HG02571 (cell line): ENCODE results near the gene MEF2A.
A peak's percentile ranks its signal among the peaks of the same experiment; 100 is the strongest.
"Not testable (repeated sequence)": the region's sequence is repeated elsewhere in the genome, so short reads cannot be mapped to it uniquely, and the experiment has no call there.

Source experiments
- ATAC-seq: cut with Tn5 transposase; IDR thresholded peaks from one replicate; pipeline ENCODE4 v1.9.1; 2021; ENCODE audit warnings: mild to moderate bottlenecking, moderate library complexity; ENCODE audit not compliant: unreplicated experiment

Gene MEF2A

DNA sequence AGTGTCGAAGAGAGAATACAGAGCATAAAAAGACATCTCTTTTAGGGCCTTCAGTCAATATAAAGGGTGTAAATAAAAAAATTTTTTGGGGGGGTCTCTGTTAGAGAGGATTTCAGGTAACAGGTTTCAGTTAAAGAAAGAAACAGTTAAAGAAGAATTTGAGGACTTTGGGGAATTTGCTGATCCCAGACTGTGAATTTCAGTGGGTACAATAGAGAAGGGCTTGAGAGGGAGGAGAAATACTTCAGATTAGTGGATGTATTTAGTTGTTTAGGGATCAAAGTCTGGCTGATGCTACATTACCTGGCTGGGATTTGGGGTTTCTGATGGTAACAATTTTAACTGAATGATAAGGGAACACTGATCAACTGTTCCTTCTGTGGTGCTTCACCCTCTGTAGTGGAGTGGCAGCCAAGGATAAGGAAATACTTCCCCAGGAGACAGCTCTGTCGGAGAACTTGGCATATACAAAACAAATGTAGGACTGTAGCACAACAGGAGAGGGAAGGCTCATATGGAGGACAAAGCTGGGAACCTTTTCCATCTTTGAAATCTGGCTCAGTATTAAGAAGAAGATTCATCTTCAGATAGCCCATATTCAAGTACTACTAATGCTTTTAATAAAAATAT, 79.2 kb downstream of the MEF2A start:
- ATAC-seq = no peak

DNA sequence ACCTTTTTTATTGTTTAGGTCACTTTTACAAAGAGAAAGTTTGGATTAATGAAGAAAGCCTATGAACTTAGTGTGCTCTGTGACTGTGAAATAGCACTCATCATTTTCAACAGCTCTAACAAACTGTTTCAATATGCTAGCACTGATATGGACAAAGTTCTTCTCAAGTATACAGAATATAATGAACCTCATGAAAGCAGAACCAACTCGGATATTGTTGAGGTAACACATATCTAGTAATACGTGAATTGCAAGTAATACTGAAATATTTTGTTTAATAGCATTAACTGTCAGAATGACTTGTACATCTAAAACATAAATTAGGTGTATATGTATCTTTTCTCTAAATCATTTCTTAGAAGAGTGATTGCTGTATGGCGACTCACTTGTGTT, 79.8 kb downstream of the MEF2A start:
- ATAC-seq = no peak

DNA sequence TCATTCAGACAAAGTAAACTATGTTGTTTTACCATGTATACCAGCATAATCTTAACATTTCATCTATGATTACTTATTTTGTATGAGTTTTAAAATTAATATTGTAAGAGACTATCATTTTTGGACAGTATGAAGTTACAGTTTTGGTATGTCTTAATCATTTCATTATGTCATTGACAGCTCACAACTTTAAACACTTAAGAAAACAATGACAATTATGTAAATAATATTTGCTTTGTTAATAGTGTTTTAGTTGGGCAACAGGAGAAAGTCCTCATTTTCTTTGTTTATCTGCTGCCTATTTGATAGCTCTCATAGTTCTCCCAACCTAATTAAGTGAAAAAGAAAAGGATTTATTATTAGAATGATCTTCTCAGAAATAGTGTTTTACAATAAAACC, 80.2 kb downstream of the MEF2A start:
- no peak for ATAC-seq

DNA sequence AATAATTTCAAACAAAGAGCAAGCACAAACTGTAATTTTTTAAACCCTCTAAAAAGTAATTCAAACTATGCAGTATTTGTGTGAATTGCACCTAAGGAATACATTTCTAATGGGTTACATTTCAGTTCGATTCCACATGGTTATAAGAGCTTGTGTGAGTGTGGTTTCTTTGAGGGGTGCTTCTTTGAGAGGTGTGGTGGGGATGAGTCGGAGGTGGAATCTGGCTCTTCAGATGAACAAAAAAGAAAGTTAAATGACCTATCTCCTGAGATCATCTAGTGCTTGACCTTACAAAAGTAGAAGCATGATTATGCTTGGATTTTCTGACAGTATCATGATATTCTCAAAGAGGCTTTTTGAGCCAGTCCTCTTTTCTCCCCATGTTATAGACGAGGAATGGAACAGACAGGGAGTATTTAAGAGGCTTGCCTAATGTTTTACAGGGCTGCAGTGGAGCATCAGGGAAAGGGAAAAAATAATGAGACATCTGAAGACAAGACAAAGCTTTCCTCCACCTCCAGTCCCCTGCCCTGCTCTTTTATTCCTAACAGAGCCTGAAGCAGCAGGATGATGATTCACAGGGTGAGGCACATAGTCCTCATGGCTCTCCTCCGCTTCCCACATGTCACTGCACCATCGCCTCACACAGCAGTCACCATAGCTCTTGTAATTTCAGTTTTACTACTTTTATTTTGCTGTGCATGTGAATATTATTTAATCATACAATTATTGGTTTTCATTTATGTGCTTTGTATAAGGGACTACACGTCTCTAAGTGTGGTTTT, 85.4 kb downstream of the MEF2A start:
- ATAC-seq = no peak

DNA sequence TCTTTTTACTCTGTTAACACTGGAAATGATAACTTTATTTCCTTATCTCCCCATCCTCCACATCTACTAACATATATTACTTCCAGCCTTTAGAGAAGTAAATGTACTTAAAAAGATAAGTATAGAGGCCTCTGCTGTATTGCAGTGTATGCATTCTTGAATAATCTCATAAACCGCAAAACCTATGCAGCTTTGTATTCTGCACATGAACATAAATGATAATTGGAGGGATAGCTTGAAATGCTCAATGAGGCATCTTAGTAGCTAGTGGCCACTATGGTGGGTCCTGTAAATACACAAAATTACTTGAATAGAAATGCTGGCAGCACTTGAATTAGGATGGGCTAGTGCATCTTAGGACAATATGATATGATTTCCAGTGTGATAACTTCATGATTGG, 90.4 kb downstream of the MEF2A start:
- ATAC-seq = no peak

DNA sequence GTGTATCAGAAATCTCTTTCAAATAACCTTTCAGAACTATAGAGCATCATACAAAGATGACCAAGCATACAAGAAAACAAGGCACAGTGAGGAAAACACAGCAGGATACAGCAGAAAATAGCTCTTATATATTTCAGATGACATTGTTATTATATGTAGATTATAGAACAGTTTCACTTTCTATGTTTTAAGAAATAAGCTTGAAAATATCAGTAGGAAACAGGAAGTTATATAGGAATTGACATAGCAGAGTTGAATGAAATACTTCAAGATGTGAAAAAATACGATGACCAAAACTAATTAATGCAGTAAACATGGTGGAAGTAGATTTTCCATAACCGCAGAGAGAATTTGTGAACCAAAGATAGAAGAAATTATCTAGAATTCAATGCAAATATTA, 92.2 kb downstream of the MEF2A start:
- no peak for ATAC-seq

DNA sequence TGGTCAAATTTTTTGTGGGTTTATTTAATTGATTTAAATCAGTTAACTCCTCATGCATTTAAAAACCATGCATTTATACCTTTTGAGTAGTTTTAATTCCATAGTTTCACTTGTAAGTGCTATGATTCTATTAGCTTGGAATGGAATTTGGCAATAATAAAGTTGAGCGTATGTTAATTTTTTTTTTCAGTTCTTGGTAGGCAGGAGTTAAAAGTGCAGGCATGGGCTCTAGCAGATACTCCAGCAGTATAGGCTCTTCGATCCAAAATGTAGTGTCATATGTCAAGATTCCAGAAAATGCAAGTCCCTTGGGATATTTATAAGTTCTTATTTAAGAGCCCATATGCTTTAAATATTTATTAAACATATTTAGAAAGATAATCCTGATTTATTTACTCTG, 97.1 kb downstream of the MEF2A start:
- no peak for ATAC-seq

DNA sequence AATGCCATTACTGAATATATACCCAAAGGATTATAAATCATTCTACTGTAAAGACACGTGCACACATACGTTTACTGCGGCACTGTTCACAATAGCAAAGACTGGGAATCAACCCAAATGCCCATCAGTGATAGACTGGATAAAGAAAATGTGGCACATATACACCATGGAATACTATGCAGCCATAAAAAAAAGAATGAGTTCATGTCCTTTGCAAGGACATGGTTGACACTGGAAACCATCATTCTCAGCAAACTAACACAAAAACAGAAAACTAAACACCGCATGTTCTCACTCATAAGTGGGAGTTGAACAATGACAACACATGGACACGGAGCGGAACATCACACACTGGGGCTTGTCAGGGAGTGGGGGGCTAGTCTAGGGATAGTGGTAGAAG, 100.3 kb downstream of the MEF2A start:
- not testable (repeated sequence) for ATAC-seq

DNA sequence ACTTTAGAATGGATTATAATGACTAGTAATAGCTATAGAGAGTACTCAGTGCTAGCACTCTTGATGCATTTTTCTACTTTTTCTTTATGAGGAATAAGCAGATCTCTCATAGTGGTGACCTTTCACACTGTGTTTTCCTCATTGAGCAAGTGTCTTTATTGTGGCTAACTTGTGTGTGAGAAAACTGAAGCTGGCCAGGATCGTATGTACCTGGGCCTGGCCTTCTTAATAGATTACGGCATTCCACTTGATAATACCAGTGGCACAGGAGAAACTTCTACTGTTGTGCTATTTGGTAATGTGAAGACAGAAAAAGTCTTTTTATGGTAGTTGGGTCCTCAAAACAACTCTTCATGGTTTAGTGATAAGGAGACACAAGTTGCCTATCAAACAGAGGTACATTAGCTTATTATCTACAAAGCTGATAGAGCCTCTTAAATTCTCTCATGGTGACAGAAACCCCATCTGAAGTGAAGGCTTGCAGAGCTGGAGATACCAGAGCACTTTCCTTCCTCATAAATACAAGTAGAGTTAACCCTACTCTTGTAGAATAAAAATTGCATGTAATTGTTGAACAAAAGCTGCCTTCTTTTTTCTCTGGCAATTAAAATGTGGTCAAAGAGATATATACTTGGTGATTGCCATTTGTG, 102.9 kb downstream of the MEF2A start:
- no peak for ATAC-seq

DNA sequence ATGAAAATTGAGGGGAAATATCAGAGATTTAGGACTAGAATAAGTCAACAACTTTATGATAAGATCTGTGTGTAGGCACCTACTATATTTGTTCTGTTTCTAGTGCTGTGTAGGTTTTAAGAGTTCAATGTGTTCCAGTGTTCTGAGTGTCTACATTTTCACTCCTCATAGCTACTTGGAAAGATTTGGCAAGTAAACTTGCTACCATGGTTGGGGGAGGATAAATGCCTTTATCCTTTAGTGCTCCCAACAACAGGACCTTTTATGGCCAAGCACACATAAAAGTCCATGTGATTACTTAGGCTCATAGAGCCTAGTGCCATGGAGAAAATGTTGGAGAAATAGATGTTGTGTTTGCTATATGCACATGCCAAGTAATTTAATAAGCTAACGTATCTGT, 103.5 kb downstream of the MEF2A start:
- ATAC-seq = no peak

DNA sequence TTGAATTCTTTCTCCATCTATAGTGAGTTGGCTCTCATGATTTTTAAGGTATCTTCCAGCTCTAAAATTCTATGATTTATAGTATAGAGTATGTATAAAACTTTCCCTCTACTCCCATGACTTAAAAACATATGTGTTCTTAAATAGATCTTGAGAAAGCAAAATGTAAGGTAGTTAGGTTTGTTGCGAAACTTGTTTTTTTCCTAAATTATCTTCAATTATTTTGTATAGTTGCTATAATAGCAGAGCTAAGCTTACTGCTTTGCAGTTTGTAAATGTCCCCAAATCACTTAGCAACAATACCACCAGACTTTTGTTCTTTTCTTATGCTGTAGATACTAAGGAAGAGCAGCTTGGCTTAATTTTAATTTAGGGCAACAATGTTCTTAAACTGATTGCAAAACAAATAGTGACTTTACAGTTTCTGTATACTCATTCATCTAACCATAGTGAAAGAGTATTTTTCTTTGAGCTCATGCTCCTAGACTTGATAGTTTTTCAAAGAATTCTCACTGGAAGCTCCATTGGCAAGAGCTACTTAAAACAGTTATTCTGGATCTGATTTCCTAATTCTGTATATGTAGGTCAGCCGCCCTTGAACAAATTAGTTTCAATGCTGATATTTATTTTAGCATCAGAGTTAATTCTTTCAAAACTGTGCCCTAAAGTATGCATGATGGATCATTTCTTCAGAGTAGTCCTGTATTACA, 106.3 kb downstream of the MEF2A start:
- no peak for ATAC-seq

DNA sequence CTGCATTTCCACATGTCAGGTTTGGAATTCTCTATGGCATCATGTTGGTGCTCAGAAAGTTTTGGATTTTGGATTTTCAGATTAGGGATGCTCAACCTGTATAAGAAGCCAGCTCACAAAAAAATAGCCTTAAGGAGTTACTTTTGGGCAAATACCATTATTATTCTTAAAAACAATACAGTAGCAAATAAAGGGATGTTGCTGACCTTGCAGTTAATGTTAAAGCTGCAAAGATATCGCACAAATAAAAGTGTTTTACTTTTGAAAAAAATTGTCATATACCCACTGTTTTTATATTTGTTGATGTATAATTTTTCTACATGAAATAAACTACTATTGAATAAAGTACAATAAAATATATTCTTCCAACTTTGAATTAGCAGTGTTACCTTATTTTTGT, 107.3 kb downstream of the MEF2A start:
- no peak for ATAC-seq

DNA sequence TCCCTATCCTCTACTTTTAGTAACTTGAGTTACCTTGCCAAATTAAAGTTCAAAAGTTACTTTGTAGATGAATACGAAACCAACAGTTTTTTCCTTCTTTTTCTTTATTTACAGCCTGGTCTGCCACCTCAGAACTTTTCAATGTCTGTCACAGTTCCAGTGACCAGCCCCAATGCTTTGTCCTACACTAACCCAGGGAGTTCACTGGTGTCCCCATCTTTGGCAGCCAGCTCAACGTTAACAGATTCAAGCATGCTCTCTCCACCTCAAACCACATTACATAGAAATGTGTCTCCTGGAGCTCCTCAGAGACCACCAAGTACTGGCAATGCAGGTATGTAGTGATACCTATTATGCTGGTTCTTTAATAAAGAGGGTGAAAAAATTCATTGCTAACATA, 108.5 kb downstream of the MEF2A start:
- ATAC-seq = no peak

DNA sequence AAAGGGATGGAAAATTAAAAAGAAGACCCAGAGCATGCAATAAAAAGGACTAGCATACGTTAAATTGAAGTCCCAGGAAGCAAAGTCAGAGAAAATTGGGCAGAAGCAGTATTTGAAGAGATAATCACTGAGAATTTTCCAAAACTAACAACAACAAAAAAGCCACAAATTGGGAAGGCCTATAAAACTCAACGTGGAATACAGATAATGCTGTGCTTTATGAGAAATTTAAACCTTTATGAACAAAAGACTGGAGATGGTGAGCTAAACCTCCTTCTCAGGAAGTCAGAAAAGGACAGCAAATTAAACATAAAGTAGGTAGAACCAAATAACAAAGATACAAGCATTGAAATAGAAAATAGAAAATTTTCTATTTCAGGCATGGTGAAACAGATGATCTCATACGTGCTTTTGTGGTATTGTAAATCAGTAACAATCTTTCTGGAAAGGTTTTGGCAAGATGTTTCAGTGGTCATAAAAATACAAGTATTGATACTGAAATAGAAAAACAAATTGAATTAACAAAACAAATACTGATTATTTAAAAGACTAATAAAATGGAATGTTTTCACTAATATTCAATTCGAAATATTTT, 111.9 kb downstream of the MEF2A start:
- peak; percentile 72 for ATAC-seq

DNA sequence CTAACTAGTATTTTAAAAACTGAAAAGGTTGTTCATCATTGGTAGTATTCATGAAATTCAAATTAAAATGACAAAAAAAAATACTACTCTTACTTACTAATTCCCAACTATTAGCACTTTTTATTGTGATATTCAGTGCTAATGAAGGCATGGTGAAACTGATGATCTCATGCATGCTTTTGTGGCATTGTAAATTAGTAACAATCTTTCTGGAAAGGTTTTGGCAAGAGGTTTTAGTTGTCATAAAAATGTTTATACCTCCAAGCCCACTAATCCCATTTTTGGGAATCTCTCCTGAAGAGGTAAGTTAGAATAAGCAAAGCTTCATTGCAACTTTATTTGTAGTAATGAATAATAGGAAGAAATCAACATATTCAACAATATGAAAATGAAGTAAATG, 114.5 kb downstream of the MEF2A start:
- ATAC-seq = no peak

DNA sequence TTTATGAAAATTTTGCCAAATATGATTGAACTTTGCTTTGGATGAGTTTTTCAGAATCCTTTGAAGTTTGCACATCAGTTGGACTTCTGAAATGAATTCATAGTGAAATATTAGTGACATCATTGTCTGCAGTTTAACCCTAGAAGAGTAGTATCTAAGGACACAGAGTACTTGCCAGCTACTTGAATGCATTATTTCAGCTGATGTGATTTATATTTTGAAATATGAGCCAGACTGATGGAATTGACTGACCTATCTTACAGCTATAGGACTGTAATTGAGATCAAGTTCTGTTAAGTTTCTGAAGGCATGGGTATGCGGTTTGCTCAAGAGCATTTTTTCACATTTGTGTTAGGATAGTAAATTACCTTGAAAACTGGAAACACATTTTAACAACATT, 116.2 kb downstream of the MEF2A start:
- ATAC-seq = no peak

DNA sequence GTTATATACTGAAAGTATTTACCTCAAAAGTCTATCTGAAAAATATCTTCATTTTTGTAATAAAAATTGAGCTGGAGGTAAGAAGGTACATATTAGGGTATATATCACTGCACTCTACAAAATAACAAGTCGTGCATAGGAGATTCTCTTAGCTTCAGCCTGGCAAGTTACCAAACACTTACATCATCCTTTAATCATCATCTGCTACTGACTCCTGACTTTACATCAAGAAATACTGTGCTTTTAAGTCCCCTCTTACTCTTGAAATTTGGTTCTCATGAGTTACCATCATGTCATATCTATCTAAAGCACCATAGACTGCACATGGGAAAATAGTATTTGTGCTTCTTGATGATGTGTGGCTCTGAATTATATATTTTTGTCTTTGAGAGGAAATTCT, 116.7 kb downstream of the MEF2A start:
- ATAC-seq = no peak

DNA sequence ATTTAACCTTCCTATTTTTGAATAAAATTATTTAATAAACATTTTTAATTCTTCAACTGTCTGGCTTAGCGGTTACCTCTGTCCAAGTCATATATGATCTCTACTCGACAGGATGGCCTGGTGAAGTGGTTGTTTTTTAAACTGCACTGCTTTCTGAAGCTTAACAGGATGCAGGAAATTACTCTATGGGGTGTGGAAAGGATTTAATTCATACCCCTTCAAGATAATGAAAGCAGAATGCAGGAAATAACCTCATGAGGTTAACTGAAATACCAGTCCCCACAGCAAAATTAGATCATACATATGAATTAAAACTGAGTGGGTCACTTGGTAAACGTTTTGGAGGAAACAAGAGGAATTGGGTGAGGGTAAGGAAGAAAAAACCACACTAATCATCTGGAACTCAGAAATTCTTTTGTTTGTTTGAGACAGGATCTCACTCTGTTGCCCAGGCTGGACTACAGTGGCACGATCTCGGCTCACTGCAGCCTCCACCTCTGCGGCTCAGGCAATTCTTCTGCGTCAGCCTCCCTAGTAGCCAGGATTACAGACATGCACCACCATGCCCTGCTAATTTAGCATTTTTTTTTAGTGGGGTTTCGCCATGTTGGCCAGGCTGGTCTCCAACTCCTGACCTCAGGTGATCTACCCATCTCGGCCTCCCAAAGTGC, 117.4 kb downstream of the MEF2A start:
- no peak for ATAC-seq

DNA sequence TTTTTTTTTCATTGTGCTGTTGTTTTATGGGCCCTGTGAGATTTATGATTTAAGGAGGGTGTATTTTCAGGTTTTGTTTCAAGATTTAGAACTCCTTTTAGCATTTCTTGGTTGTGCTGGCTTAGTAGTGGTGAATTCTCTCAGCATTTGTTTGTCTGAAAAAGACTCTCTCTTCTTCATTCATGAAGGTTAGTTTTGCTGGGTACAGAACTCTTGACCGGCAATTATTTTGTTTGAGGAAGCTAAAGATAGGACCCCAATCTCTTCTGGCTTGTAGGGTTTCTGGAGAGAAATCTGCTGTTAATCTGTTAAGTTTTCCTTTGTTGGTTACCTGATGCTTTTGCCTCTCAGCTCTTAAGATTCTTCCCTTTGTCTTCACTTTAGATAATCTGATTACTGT, 120.5 kb downstream of the MEF2A start:
- no peak for ATAC-seq

DNA sequence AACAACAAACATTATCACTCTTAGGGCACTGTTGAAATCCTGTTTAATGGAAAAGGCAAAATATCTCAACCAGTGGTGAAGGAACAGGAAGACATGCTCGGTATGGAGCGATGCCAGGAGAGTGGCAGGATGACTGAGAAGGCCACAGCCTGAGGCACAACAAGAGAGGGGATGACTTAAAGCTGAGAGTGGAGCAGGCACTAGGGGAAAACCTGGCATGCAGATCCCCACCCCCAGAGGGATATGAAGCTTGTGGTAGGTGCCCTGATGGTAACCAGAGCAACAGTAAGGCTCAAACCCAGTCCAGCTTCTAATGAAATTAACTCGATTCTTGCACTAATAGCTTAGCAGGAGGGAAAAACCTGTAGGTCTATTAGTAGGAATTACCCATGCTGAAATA, 127.0 kb downstream of the MEF2A start:
- no peak for ATAC-seq

DNA sequence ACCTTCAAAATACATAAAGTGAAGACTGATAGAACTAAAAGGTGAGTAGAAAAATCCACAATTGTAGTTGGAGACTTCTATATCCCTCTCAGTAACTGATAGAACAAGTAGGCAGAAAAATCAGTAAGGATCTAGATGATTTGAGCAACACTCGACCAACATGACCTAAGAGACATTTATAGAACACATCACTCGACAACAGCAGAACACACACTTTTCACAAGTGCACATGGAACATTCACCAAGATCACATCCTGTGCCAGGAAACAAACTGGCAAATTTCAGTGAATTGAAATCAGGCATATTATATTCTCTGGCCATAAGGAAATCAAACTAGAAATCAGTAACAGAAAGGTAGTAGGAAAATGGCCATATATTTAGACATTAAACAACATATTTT, 130.3 kb downstream of the MEF2A start:
- no peak for ATAC-seq
